OCI-M2 (cell line): ENCODE results near the gene DIO3.
"Not testable (repeated sequence)": the region's sequence is repeated elsewhere in the genome, so short reads cannot be mapped to it uniquely, and the experiment has no call there.

Experiments
- DNase-seq: peaks from one replicate; lab custom pipeline; 2025; ENCODE audit not compliant: unreplicated experiment; lab: John Stamatoyannopoulos, UW

Gene DIO3

GRCh38 chr14:101558739-101559240 lies 2.5 kb upstream of the DIO3 start:
- DNase-seq, result no peak

GRCh38 chr14:101559250-101559623 lies 2.1 kb upstream of the DIO3 start:
- DNase-seq, result no peak

- DNase-seq, result no peak
These were observed 1.4 kb upstream of the DIO3 start for GRCh38 chr14:101559624-101560533.

GRCh38 chr14:101560534-101561113 lies 671 bp upstream of the DIO3 start:
- no peak for DNase-seq

GRCh38 chr14:101561897-101562490 lies 699 bp downstream of the DIO3 start:
- no peak for DNase-seq

- DNase-seq, result no peak
These were observed 1.5 kb downstream of the DIO3 start for GRCh38 chr14:101562659-101563351.

GRCh38 chr14:101563352-101563653 lies 2.0 kb downstream of the DIO3 start:
- DNase-seq, result no peak

GRCh38 chr14:101563654-101564443 lies 2.6 kb downstream of the DIO3 start:
- no peak for DNase-seq

GRCh38 chr14:101564444-101564776 lies 3.1 kb downstream of the DIO3 start:
- no peak for DNase-seq

GRCh38 chr14:101564819-101565698 lies 3.8 kb downstream of the DIO3 start:
- DNase-seq, result no peak

GRCh38 chr14:101567252-101567651 lies 6.0 kb downstream of the DIO3 start:
- no peak for DNase-seq

GRCh38 chr14:101571004-101571403 lies 9.7 kb downstream of the DIO3 start:
- no peak for DNase-seq

- not testable (repeated sequence) for DNase-seq
These were observed 11.2 kb downstream of the DIO3 start for GRCh38 chr14:101572526-101572925.

GRCh38 chr14:101573289-101573688 lies 12.0 kb downstream of the DIO3 start:
- DNase-seq, result no peak

- DNase-seq, result no peak
These were observed 14.3 kb downstream of the DIO3 start for GRCh38 chr14:101575581-101575980.

- DNase-seq, result no peak
These were observed 16.1 kb downstream of the DIO3 start for GRCh38 chr14:101577221-101577909.

GRCh38 chr14:101578489-101578888 lies 17.2 kb downstream of the DIO3 start:
- no peak for DNase-seq

- no peak for DNase-seq
These were observed 18.2 kb downstream of the DIO3 start for GRCh38 chr14:101579372-101580080.

- no peak for DNase-seq
These were observed 20.5 kb downstream of the DIO3 start for GRCh38 chr14:101581806-101582205.
